22Rv1 (cell line): Measurements from ENCODE around the gene SH3BP4.

ENCODE experiments used
- H3K27ac ChIP-seq: fragments of 450-650 bp; 2 replicates; pipeline ENCODE4 v1.5.1; 2017
- CTCF ChIP-seq: fragments of 450-650 bp; IDR thresholded peaks from 2 replicates; pipeline ENCODE4 v1.5.1; 2017; ENCODE audit warnings: mild to moderate bottlenecking
- ZFX ChIP-seq: fragments of 450-650 bp; IDR thresholded peaks from 2 replicates; pipeline ENCODE4 v1.6.1; 2017; ENCODE audit warnings: antibody characterized with exemption, borderline replicate concordance

Gene SH3BP4

GRCh38 chr2:235048549-235048948 lies 96.7 kb downstream of the SH3BP4 start:
- TF ChIP-seq ZFX = no peak
- TF ChIP-seq CTCF = no peak
- H3K27ac ChIP-seq = no peak overlapping the region

GRCh38 chr2:235049069-235049468 lies 97.3 kb downstream of the SH3BP4 start:
- no peak for TF ChIP-seq CTCF
- no peak overlapping the region for H3K27ac ChIP-seq

- no peak overlapping the region for H3K27ac ChIP-seq
- TF ChIP-seq CTCF (no peak), ZFX (no peak)
Measured at GRCh38 chr2:235049719-235050118, 97.9 kb downstream of the SH3BP4 start.

DNA sequence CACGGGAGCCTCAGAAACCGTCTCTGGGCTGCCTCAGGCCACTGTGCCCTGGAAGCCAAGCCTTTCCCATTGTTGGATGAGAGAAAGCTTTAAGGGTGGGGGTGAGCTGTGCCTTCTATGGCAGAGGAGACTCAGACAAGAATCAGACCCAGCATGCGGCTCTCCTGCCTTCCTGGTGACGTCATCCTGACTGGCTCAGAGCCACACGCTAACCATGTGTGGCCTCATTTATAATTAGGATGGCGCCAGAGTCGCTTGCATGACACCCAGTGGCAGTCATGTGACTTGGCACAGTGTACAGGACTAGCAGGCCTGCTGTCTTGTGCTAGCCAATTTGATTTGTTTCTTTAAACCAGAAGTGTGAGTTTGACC lies 99.1 kb downstream of the SH3BP4 start:
- H3K27ac ChIP-seq = peak overlapping the region; percentile 54
- TF ChIP-seq CTCF = no peak
- TF ChIP-seq ZFX = no peak

GRCh38 chr2:235051436-235052260 lies 99.8 kb downstream of the SH3BP4 start:
- TF ChIP-seq CTCF = no peak
- TF ChIP-seq ZFX = no peak

GRCh38 chr2:235052514-235053354 lies 100.9 kb downstream of the SH3BP4 start:
- TF ChIP-seq CTCF (no peak), ZFX (no peak)
- H3K27ac ChIP-seq = no peak overlapping the region

More at GRCh38 chr2:235051436-235052260, 99.8 kb downstream of the SH3BP4 start:
- peak overlapping the region; percentile 54 for H3K27ac ChIP-seq

GRCh38 chr2:235053651-235054050 lies 101.8 kb downstream of the SH3BP4 start:
- H3K27ac ChIP-seq = no peak overlapping the region
- TF ChIP-seq CTCF = no peak
- TF ChIP-seq ZFX = no peak
